ENCODE data around the gene TNNT3.

Gene TNNT3

GRCh38 chr11:1921574-1922141, 2.2 kb downstream of the TNNT3 start:
- no peak overlapping the region for H3K4me2 ChIP-seq (ENCODE audit: low read length)
- no peak for TF ChIP-seq CTCF (IDR thresholded peaks at IDR 0.05; ENCODE audit: low read depth, low read length, poor library complexity, severe bottlenecking)
- TF ChIP-seq EZH2phosphoT487 (IDR thresholded peaks at IDR 0.05; ENCODE audit: borderline replicate concordance, low read length) = no peak

GRCh38 chr11:1922481-1923081, 3.1 kb downstream of the TNNT3 start:
- no peaks in the 10 kb centered on the region for H3F3A ChIP-seq (ENCODE audit: control insufficient read depth, insufficient read depth)
- TF ChIP-seq CTCF (IDR thresholded peaks at IDR 0.05; ENCODE audit: low read depth, low read length, poor library complexity, severe bottlenecking) = no peak
- no peak for TF ChIP-seq EZH2phosphoT487 (IDR thresholded peaks at IDR 0.05; ENCODE audit: borderline replicate concordance, low read length)
- no peaks in the 10 kb centered on the region for H3K9me3 ChIP-seq (ENCODE audit: control insufficient read depth, insufficient read depth, low read length)
- no peaks in the 10 kb centered on the region for H3K27me3 ChIP-seq (ENCODE audit: control insufficient read depth, low read length)
- no peak overlapping the region for H3K4me3 ChIP-seq (ENCODE audit: low read length)
- H3K36me3 ChIP-seq (ENCODE audit: control insufficient read depth, low read length) = no peaks in the 10 kb centered on the region
- H4K20me1 ChIP-seq (ENCODE audit: control insufficient read depth, insufficient read depth, low read depth, low read length) = no peaks in the 10 kb centered on the region
- H3K79me2 ChIP-seq (ENCODE audit: control insufficient read depth, low read length) = no peaks in the 10 kb centered on the region
- no peaks in the 10 kb centered on the region for H3K4me1 ChIP-seq (ENCODE audit: control insufficient read depth, low read length)
- H3K27ac ChIP-seq (ENCODE audit: low read depth, low read length) = no peak overlapping the region
- no peak overlapping the region for H3K4me2 ChIP-seq (ENCODE audit: low read length)
- no peaks in the 10 kb centered on the region for H3K9me2 ChIP-seq (replicated peaks; ENCODE audit: control insufficient read depth, low read length)

More at GRCh38 chr11:1921574-1922141, 2.2 kb downstream of the TNNT3 start:
- Histone ChIP-seq H3K9me2 (replicated peaks; ENCODE audit: control insufficient read depth, low read length) (no peaks in the 10 kb centered on the region), H3K36me3 (ENCODE audit: control insufficient read depth, low read length) (no peaks in the 10 kb centered on the region), H3K79me2 (ENCODE audit: control insufficient read depth, low read length) (no peaks in the 10 kb centered on the region), H3K4me1 (ENCODE audit: control insufficient read depth, low read length) (no peaks in the 10 kb centered on the region), H3K9me3 (ENCODE audit: control insufficient read depth, insufficient read depth, low read length) (no peaks in the 10 kb centered on the region), H3F3A (ENCODE audit: control insufficient read depth, insufficient read depth) (no peaks in the 10 kb centered on the region), H3K4me3 (ENCODE audit: low read length) (no peak overlapping the region), H3K27me3 (ENCODE audit: control insufficient read depth, low read length) (no peaks in the 10 kb centered on the region), H4K20me1 (ENCODE audit: control insufficient read depth, insufficient read depth, low read depth, low read length) (no peaks in the 10 kb centered on the region), H3K27ac (ENCODE audit: low read depth, low read length) (no peak overlapping the region)

GRCh38 chr11:1923201-1923956, 3.9 kb downstream of the TNNT3 start:
- no peaks in the 10 kb centered on the region for H3K9me2 ChIP-seq (replicated peaks; ENCODE audit: control insufficient read depth, low read length)
- no peak overlapping the region for H3K27ac ChIP-seq (ENCODE audit: low read depth, low read length)
- no peaks in the 10 kb centered on the region for H3K4me1 ChIP-seq (ENCODE audit: control insufficient read depth, low read length)
- no peaks in the 10 kb centered on the region for H3K27me3 ChIP-seq (ENCODE audit: control insufficient read depth, low read length)
- TF ChIP-seq CTCF (IDR thresholded peaks at IDR 0.05; ENCODE audit: low read depth, low read length, poor library complexity, severe bottlenecking) = no peak
- no peak for TF ChIP-seq EZH2phosphoT487 (IDR thresholded peaks at IDR 0.05; ENCODE audit: borderline replicate concordance, low read length)
- no peak overlapping the region for H3K4me2 ChIP-seq (ENCODE audit: low read length)
- no peaks in the 10 kb centered on the region for H4K20me1 ChIP-seq (ENCODE audit: control insufficient read depth, insufficient read depth, low read depth, low read length)
- H3F3A ChIP-seq (ENCODE audit: control insufficient read depth, insufficient read depth) = no peaks in the 10 kb centered on the region
- H3K9me3 ChIP-seq (ENCODE audit: control insufficient read depth, insufficient read depth, low read length) = no peaks in the 10 kb centered on the region
- no peak overlapping the region for H3K4me3 ChIP-seq (ENCODE audit: low read length)
- no peaks in the 10 kb centered on the region for H3K36me3 ChIP-seq (ENCODE audit: control insufficient read depth, low read length)
- H3K79me2 ChIP-seq (ENCODE audit: control insufficient read depth, low read length) = no peaks in the 10 kb centered on the region
